HepG2 (cell line): ENCODE measurements around the gene DRC7. TPM values are rescaled to one million over a fixed set of nuclear protein-coding genes. Genes with fewer than 3 reads are reported as not detected.

Experiments
- AHR ChIP-seq: IDR thresholded peaks from 2 replicates; pipeline ENCODE4 v1.6.1; 2018; ENCODE audit warnings: missing genetic modification reagents, missing compliant biosample characterization
- ARHGAP35 ChIP-seq: sonication (generic); formaldehyde crosslinking; IDR thresholded peaks from 2 replicates; pipeline ENCODE4 v1.9.0; 2022; ENCODE audit warnings: mild to moderate bottlenecking, inconsistent platforms, moderate library complexity, missing genetic modification reagents, borderline replicate concordance
- EED ChIP-seq: sonication (generic); formaldehyde crosslinking; IDR thresholded peaks from 2 replicates; pipeline ENCODE4 v1.5.0; 2020; ENCODE audit warnings: mild to moderate bottlenecking, missing genetic modification reagents
- FOXM1 ChIP-seq: sonication (generic); formaldehyde crosslinking; IDR thresholded peaks from 2 replicates; pipeline ENCODE4 v1.5.0; 2020; ENCODE audit warnings: missing genetic modification reagents
- HCFC1 ChIP-seq: fragments of 150-350 bp; IDR thresholded peaks from 2 replicates; pipeline ENCODE4 v1.6.1; 2014; ENCODE audit warnings: low read depth, low read length
- HMG20B ChIP-seq: conservative IDR thresholded peaks from 2 replicates; pipeline ENCODE4 v1.6.1; 2016; ENCODE audit warnings: missing genetic modification reagents, missing compliant biosample characterization
- IRF2 ChIP-seq: IDR thresholded peaks from 2 replicates; pipeline ENCODE4 v1.6.1; 2018; ENCODE audit warnings: missing genetic modification reagents, missing compliant biosample characterization
- MTA3 ChIP-seq: sonication (generic); formaldehyde crosslinking; IDR thresholded peaks from 2 replicates; pipeline ENCODE4 v1.4.0; 2020; ENCODE audit warnings: missing genetic modification reagents
- MYNN ChIP-seq: sonication (generic); formaldehyde crosslinking; IDR thresholded peaks from 2 replicates; pipeline ENCODE4 v1.4.0; 2020; ENCODE audit warnings: mild to moderate bottlenecking, low read depth, missing genetic modification reagents
- NBN ChIP-seq: fragments of 450-650 bp; conservative IDR thresholded peaks from 2 replicates; pipeline ENCODE4 v1.6.1; 2017
- NR2F6 ChIP-seq, 2 experiments: IDR thresholded peaks; 2 replicates each; pipeline ENCODE4 v1.6.1; 2016; ENCODE audit warnings: antibody characterized with exemption in 1 of 2, mild to moderate bottlenecking in 1 of 2
- PLRG1 ChIP-seq: fragments of 450-650 bp; conservative IDR thresholded peaks from 2 replicates; pipeline ENCODE4 v1.6.1; 2016
- RCOR2 ChIP-seq: IDR thresholded peaks from 2 replicates; pipeline ENCODE4 v1.6.1; 2016; ENCODE audit warnings: missing biosample characterization, missing genetic modification reagents
- RELA ChIP-seq: sonication (generic); formaldehyde crosslinking; IDR thresholded peaks from 2 replicates; pipeline ENCODE4 v1.4.0; 2020; ENCODE audit warnings: missing genetic modification reagents
- RFX3 ChIP-seq: IDR thresholded peaks from 2 replicates; pipeline ENCODE4 v1.6.1; 2016; ENCODE audit warnings: missing biosample characterization, missing genetic modification reagents
- ZNF570 ChIP-seq: sonication (generic); formaldehyde crosslinking; IDR thresholded peaks from 2 replicates; pipeline ENCODE4 v1.4.0; 2020; ENCODE audit warnings: mild to moderate bottlenecking, missing genetic modification reagents, borderline replicate concordance
- polyA plus RNA-seq, 8 experiments: library from polyadenylated mRNA; depleted of rRNA in 3 of 8; stranded (reverse) in 7 of 8; unstranded in 1 of 8; fragments of >200 nt; fragmentation: Illumina TruSeq in 4 of 8; extraction: Trizol in 4 of 8; gene quantifications; 2 replicates each; pipeline versions ENCODE4 v1.2.1 to v1.2.3, GENCODE V29; 2011 to 2016; ENCODE audit warnings: low read depth in 4 of 8, missing spikeins in 1 of 8, mixed read lengths in 1 of 8; ENCODE audit not compliant: insufficient read depth in 1 of 8
- total RNA-seq, 5 experiments: library from RNA; depleted of rRNA; stranded (reverse); fragments of >200 nt; fragmentation: Illumina TruSeq; extraction: Trizol; gene quantifications; 2 replicates each; pipeline ENCODE4 v1.2.3, GENCODE V29; 2016; ENCODE audit warnings: low read depth in 1 of 5
- TF ChIP-seq, protein P1 (sequence below): sonication (generic); formaldehyde crosslinking; IDR thresholded peaks from 2 replicates; pipeline ENCODE4 v1.9.0; 2022; ENCODE audit warnings: low read depth, missing genetic modification reagents
- TF ChIP-seq, protein P2 (sequence below): IDR thresholded peaks from 2 replicates; pipeline ENCODE4 v1.6.1; 2016; ENCODE audit warnings: low read depth, control low read depth
- TF ChIP-seq, protein P3 (sequence below): IDR thresholded peaks from 2 replicates; pipeline ENCODE4 v1.6.1; 2018; ENCODE audit warnings: missing genetic modification reagents
- TF ChIP-seq, protein P4 (sequence below): sonication (generic); formaldehyde crosslinking; IDR thresholded peaks from 2 replicates; pipeline ENCODE4 v1.9.0; 2021; ENCODE audit warnings: missing genetic modification reagents, mild to moderate bottlenecking, borderline replicate concordance
- TF ChIP-seq, protein P5 (sequence below): sonication (generic); formaldehyde crosslinking; IDR thresholded peaks from 2 replicates; pipeline ENCODE4 v1.4.0; 2020; ENCODE audit warnings: mild to moderate bottlenecking, missing genetic modification reagents
- TF ChIP-seq, protein P6 (sequence below): sonication (generic); formaldehyde crosslinking; IDR thresholded peaks from 2 replicates; pipeline ENCODE4 v1.5.0; 2020; ENCODE audit warnings: missing genetic modification reagents

The DRC7 gene
- total and polyA plus RNA-seq, 2 of the 13 experiments (the other 11 are each of a cell fraction or from before 2014, with no cell fraction given): 2.7 to 3.4 TPM

DNA sequence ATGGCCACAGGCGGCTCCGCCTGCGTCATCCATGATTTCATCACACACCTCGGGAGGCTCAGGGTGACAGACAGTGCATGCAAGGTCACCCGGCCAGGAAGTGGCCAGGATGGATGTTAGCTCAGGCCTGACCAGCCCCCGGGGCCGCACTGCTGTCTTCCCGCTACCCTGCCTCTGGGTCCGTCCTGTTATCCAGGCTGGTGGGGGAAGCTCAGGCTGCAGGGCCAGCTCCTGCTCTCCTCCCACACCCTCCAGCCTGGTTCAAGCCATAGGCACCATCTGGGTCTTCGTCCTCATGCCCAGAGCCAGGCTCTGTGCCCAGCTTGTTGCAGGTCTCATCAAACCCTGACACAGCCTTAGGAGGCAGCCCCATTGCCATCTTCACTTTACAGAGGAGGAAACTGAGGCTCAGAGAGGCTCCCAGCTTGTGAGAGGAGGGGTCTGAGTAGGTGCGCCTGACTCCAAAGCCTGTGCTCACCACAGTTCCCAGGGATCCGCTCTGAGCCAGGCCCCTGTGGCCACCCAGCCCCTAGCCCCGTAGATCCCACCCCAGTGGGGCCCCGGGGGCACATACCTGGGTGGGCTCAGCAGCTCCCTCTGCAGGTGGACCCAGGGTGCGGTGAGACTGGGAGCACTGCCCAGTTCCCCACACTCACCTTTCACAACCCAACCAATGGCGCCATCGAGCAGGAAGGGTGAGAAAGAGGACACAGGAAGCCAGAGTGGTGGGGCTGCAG lies 26.9 kb upstream of the DRC7 start (continued):
- TF ChIP-seq, protein P1, sequence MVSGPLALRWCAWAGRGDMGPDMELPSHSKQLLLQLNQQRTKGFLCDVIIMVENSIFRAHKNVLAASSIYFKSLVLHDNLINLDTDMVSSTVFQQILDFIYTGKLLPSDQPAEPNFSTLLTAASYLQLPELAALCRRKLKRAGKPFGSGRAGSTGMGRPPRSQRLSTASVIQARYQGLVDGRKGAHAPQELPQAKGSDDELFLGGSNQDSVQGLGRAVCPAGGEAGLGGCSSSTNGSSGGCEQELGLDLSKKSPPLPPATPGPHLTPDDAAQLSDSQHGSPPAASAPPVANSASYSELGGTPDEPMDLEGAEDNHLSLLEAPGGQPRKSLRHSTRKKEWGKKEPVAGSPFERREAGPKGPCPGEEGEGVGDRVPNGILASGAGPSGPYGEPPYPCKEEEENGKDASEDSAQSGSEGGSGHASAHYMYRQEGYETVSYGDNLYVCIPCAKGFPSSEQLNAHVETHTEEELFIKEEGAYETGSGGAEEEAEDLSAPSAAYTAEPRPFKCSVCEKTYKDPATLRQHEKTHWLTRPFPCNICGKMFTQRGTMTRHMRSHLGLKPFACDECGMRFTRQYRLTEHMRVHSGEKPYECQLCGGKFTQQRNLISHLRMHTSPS (CRISPR knock-in tag): peak; percentile 66
- TF ChIP-seq MTA3 (no peak), EED (CRISPR knock-in tag) (no peak), HCFC1 (no peak), ARHGAP35 (CRISPR knock-in tag) (0 out of 2 replicates have a peak, but pooled peaks have one; percentile 13), PLRG1 (no peak), AHR (no peak; the same call in 1 of the 2 replicates), RELA (no peak), FOXM1 (CRISPR knock-in tag) (no peak), HMG20B (CRISPR knock-in tag) (no peak; the same call in 1 of the 2 replicates), ZNF570 (CRISPR knock-in tag) (no peak), RFX3 (no peak), MYNN (CRISPR knock-in tag) (no peak; the same call in 1 of the 2 replicates), IRF2 (CRISPR knock-in tag) (peak; percentile 84), NBN (no peak), NR2F6 (IDR thresholded peaks at IDR 0.05) (peak; percentile 83), NR2F6 (CRISPR knock-in tag; IDR thresholded peaks at IDR 0.05) (peak; percentile 95), RCOR2 (CRISPR knock-in tag) (peak; percentile 79)
- TF ChIP-seq, protein P2, sequence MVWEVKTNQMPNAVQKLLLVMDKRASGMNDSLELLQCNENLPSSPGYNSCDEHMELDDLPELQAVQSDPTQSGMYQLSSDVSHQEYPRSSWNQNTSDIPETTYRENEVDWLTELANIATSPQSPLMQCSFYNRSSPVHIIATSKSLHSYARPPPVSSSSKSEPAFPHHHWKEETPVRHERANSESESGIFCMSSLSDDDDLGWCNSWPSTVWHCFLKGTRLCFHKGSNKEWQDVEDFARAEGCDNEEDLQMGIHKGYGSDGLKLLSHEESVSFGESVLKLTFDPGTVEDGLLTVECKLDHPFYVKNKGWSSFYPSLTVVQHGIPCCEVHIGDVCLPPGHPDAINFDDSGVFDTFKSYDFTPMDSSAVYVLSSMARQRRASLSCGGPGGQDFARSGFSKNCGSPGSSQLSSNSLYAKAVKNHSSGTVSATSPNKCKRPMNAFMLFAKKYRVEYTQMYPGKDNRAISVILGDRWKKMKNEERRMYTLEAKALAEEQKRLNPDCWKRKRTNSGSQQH: 0 out of 2 replicates have a peak, but pooled peaks have one; percentile 28
- TF ChIP-seq, protein P3, sequence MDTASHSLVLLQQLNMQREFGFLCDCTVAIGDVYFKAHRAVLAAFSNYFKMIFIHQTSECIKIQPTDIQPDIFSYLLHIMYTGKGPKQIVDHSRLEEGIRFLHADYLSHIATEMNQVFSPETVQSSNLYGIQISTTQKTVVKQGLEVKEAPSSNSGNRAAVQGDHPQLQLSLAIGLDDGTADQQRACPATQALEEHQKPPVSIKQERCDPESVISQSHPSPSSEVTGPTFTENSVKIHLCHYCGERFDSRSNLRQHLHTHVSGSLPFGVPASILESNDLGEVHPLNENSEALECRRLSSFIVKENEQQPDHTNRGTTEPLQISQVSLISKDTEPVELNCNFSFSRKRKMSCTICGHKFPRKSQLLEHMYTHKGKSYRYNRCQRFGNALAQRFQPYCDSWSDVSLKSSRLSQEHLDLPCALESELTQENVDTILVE (CRISPR knock-in tag): peak; percentile 32; the same call in 1 of the 2 replicates
- TF ChIP-seq, protein P4, sequence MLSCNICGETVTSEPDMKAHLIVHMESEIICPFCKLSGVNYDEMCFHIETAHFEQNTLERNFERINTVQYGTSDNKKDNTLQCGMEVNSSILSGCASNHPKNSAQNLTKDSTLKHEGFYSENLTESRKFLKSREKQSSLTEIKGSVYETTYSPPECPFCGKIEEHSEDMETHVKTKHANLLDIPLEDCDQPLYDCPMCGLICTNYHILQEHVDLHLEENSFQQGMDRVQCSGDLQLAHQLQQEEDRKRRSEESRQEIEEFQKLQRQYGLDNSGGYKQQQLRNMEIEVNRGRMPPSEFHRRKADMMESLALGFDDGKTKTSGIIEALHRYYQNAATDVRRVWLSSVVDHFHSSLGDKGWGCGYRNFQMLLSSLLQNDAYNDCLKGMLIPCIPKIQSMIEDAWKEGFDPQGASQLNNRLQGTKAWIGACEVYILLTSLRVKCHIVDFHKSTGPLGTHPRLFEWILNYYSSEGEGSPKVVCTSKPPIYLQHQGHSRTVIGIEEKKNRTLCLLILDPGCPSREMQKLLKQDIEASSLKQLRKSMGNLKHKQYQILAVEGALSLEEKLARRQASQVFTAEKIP: no peak
- TF ChIP-seq, protein P5, sequence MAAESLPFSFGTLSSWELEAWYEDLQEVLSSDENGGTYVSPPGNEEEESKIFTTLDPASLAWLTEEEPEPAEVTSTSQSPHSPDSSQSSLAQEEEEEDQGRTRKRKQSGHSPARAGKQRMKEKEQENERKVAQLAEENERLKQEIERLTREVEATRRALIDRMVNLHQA (CRISPR knock-in tag): no peak
- TF ChIP-seq, protein P6, sequence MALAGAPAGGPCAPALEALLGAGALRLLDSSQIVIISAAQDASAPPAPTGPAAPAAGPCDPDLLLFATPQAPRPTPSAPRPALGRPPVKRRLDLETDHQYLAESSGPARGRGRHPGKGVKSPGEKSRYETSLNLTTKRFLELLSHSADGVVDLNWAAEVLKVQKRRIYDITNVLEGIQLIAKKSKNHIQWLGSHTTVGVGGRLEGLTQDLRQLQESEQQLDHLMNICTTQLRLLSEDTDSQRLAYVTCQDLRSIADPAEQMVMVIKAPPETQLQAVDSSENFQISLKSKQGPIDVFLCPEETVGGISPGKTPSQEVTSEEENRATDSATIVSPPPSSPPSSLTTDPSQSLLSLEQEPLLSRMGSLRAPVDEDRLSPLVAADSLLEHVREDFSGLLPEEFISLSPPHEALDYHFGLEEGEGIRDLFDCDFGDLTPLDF (CRISPR knock-in tag): no peak
